Pericardium fibroblast (primary cell): ENCODE measurements around the gene ZDHHC15. TPM values are rescaled to one million over a fixed set of nuclear protein-coding genes. Genes with fewer than 3 reads are reported as not detected.

Experiments used
- total RNA-seq: library from RNA; depleted of rRNA; stranded (reverse); fragments of >200 nt; gene quantifications from 2 replicates; pipeline ENCODE4 v1.2.3, GENCODE V29; 2015

ZDHHC15 gene
- total RNA-seq = 0.12 TPM in 1 of 2 replicates, not detected in the other

GRCh38 chrX:75522565-75523431, at the start of gene ZDHHC15:
ZDHHC15 (minus strand) TSS chrX:75523037; CDS start chrX:75523024, 13 bp downstream.

Other genes with a start within 250 kb of the ZDHHC15 start
- 9.7 and 11.7 TPM in 2 replicates for gene UPRT, start 249.0 kb downstream of the ZDHHC15 start, total RNA-seq